ENCODE results near the gene CCDC116.
A peak's percentile ranks its signal among the peaks of the same experiment; 100 is the strongest.

The CCDC116 gene

GRCh38 chr22:21650280-21650679, 17.7 kb downstream of the CCDC116 start:
- FAIRE-seq (no peak), DNase-seq (ENCODE audit: extremely low spot score, insufficient read length, low read depth) (no peak)

GRCh38 chr22:21650823-21651520, 18.4 kb downstream of the CCDC116 start:
- no peak for FAIRE-seq
- DNase-seq (ENCODE audit: extremely low spot score, insufficient read length, low read depth), result no peak

GRCh38 chr22:21651521-21652009, 19.0 kb downstream of the CCDC116 start:
- FAIRE-seq (no peak), DNase-seq (ENCODE audit: extremely low spot score, insufficient read length, low read depth) (no peak)

- FAIRE-seq (peak; percentile 86), DNase-seq (ENCODE audit: extremely low spot score, insufficient read length, low read depth) (peak; percentile 83)
Measured at GRCh38 chr22:21652010-21652546, 19.5 kb downstream of the CCDC116 start.

GRCh38 chr22:21652547-21653545, 20.3 kb downstream of the CCDC116 start:
- FAIRE-seq (no peak), DNase-seq (ENCODE audit: extremely low spot score, insufficient read length, low read depth) (no peak)

GRCh38 chr22:21657020-21657359, 24.4 kb downstream of the CCDC116 start:
- FAIRE-seq (no peak), DNase-seq (ENCODE audit: extremely low spot score, insufficient read length, low read depth) (no peak)

GRCh38 chr22:21657360-21658032, 24.9 kb downstream of the CCDC116 start:
- DNase-seq (ENCODE audit: extremely low spot score, insufficient read length, low read depth) (peak; percentile 90), FAIRE-seq (peak; percentile 79)

- no peak for DNase-seq (ENCODE audit: extremely low spot score, insufficient read length, low read depth)
- FAIRE-seq, result no peak
Measured at GRCh38 chr22:21659864-21660525, 27.4 kb downstream of the CCDC116 start.

- no peak for FAIRE-seq
- DNase-seq (ENCODE audit: extremely low spot score, insufficient read length, low read depth), result no peak
Measured at GRCh38 chr22:21660904-21661303, 28.3 kb downstream of the CCDC116 start.

GRCh38 chr22:21661991-21662390, 29.4 kb downstream of the CCDC116 start:
- FAIRE-seq, result no peak
- DNase-seq (ENCODE audit: extremely low spot score, insufficient read length, low read depth), result no peak

- no peak for FAIRE-seq
- no peak for DNase-seq (ENCODE audit: extremely low spot score, insufficient read length, low read depth)
Measured at GRCh38 chr22:21663738-21664137, 31.2 kb downstream of the CCDC116 start.

- FAIRE-seq (no peak), DNase-seq (ENCODE audit: extremely low spot score, insufficient read length, low read depth) (no peak)
Measured at GRCh38 chr22:21665047-21665851, 32.7 kb downstream of the CCDC116 start.

GRCh38 chr22:21666786-21667185, 34.2 kb downstream of the CCDC116 start:
- no peak for FAIRE-seq
- DNase-seq (ENCODE audit: extremely low spot score, insufficient read length, low read depth), result no peak

- FAIRE-seq, result no peak
- DNase-seq (ENCODE audit: extremely low spot score, insufficient read length, low read depth), result no peak
Measured at GRCh38 chr22:21669026-21669425, 36.5 kb downstream of the CCDC116 start.

GRCh38 chr22:21672107-21672629, 39.6 kb downstream of the CCDC116 start:
- FAIRE-seq (no peak), DNase-seq (ENCODE audit: extremely low spot score, insufficient read length, low read depth) (no peak)

GRCh38 chr22:21673534-21674321, 41.2 kb downstream of the CCDC116 start:
- no peak for FAIRE-seq

GRCh38 chr22:21674638-21675245, 42.2 kb downstream of the CCDC116 start:
- no peak for FAIRE-seq
- no peak for DNase-seq (ENCODE audit: extremely low spot score, insufficient read length, low read depth)

More at GRCh38 chr22:21673534-21674321, 41.2 kb downstream of the CCDC116 start:
- no peak for DNase-seq (ENCODE audit: extremely low spot score, insufficient read length, low read depth)
